Muscle of leg (tissue), 11 donors: ENCODE measurements around the gene PLCL1. TPM values are rescaled to one million over a fixed set of nuclear protein-coding genes. Genes with fewer than 3 reads are reported as not detected.

Source experiments
- DNase-seq: peaks from one replicate; pipeline ENCODE4 v3.0.0; 2013
- H3K27ac ChIP-seq: one replicate; pipeline ENCODE4 v1.5.1; 2013; ENCODE audit warnings: mild to moderate bottlenecking, low read length, control low read depth
- H3K27me3 ChIP-seq: one replicate; pipeline ENCODE4 v1.6.1; 2013; ENCODE audit warnings: low read length; ENCODE audit not compliant: control insufficient read depth, insufficient read depth
- H3K36me3 ChIP-seq: one replicate; pipeline ENCODE4 v1.6.1; 2013; ENCODE audit warnings: low read length; ENCODE audit not compliant: control insufficient read depth, insufficient read depth
- H3K4me1 ChIP-seq: one replicate; pipeline ENCODE4 v1.6.1; 2013; ENCODE audit warnings: low read length; ENCODE audit not compliant: control insufficient read depth, insufficient read depth
- H3K4me3 ChIP-seq: one replicate; pipeline ENCODE4 v1.5.1; 2013; ENCODE audit warnings: low read length, control low read depth
- H3K9me3 ChIP-seq: replicated peaks from 2 replicates; pipeline ENCODE4 v1.6.1; 2013; ENCODE audit warnings: low read depth, low read length; ENCODE audit not compliant: control insufficient read depth
- WGBS: methylation state at CpG from one replicate; pipeline ENCODE4 v1.1.5; 2013; ENCODE audit warnings: missing lambda C conversion rate; ENCODE audit not compliant: insufficient coverage; 5-methylcytosine and 5-hydroxymethylcytosine counted together
- polyA plus RNA-seq, 8 donors: library from polyadenylated mRNA; unstranded; fragments of 120-200 nt; gene quantifications; one replicate each; pipeline versions ENCODE4 v1.2.1 to v1.2.3, GENCODE V29; 2013; ENCODE audit warnings: inconsistent platforms in 1 of 8, low replicate concordance in 1 of 8; ENCODE audit not compliant: insufficient read length in 8 of 8, insufficient read depth in 1 of 8
- total RNA-seq: library from RNA; stranded (reverse); fragments of 120-200 nt; gene quantifications from one replicate; pipeline ENCODE4 v1.2.4, GENCODE V29; 2013

The PLCL1 gene
- total and polyA plus RNA-seq, 9 donors, result 9.5 to 17.7 (median 12.7) TPM

- Histone ChIP-seq H3K27ac (no peak overlapping the region), H3K9me3 (no peaks in the 10 kb centered on the region), H3K4me1 (no peaks in the 10 kb centered on the region), H3K27me3 (no peaks in the 10 kb centered on the region), H3K36me3 (no peaks in the 10 kb centered on the region), H3K4me3 (no peak overlapping the region)
- DNase-seq, result no peak
- 100% methylated on average over 2 of the region's 4 CpGs for WGBS
These were observed 149.9 kb downstream of the PLCL1 start for GRCh38 chr2:197954328-197954727.

GRCh38 chr2:197958592-197959150 is 154.3 kb downstream of the PLCL1 start:
- H3K4me3 ChIP-seq, result no peak overlapping the region
- no CpG with 5 or more reads among the region's 3 CpGs for WGBS
- H3K27me3 ChIP-seq, result no peaks in the 10 kb centered on the region
- H3K36me3 ChIP-seq, result no peaks in the 10 kb centered on the region
- no peaks in the 10 kb centered on the region for H3K4me1 ChIP-seq
- H3K9me3 ChIP-seq, result no peaks in the 10 kb centered on the region
- no peak for DNase-seq
- no peak overlapping the region for H3K27ac ChIP-seq

- Histone ChIP-seq H3K4me1 (no peaks in the 10 kb centered on the region), H3K9me3 (no peaks in the 10 kb centered on the region), H3K4me3 (no peak overlapping the region), H3K36me3 (no peaks in the 10 kb centered on the region), H3K27me3 (no peaks in the 10 kb centered on the region), H3K27ac (no peak overlapping the region)
- no peak for DNase-seq
- no CpG with 5 or more reads among the region's 1 CpG for WGBS
These were observed 155.0 kb downstream of the PLCL1 start for GRCh38 chr2:197959383-197959782.

- Histone ChIP-seq H3K4me3 (no peak overlapping the region), H3K36me3 (no peaks in the 10 kb centered on the region), H3K4me1 (no peaks in the 10 kb centered on the region), H3K27ac (no peak overlapping the region), H3K9me3 (no peaks in the 10 kb centered on the region), H3K27me3 (no peaks in the 10 kb centered on the region)
- no CpG with 5 or more reads among the region's 2 CpGs for WGBS
- no peak for DNase-seq
These were observed 156.4 kb downstream of the PLCL1 start for GRCh38 chr2:197960786-197961185.

- Histone ChIP-seq H3K27ac (no peak overlapping the region), H3K4me1 (no peaks in the 10 kb centered on the region), H3K27me3 (no peaks in the 10 kb centered on the region), H3K9me3 (no peaks in the 10 kb centered on the region), H3K4me3 (no peak overlapping the region), H3K36me3 (no peaks in the 10 kb centered on the region)
- DNase-seq, result no peak
These were observed 160.3 kb downstream of the PLCL1 start for GRCh38 chr2:197964720-197965119.

- no peaks in the 10 kb centered on the region for H3K9me3 ChIP-seq
- no peaks in the 10 kb centered on the region for H3K4me1 ChIP-seq
These were observed 161.4 kb downstream of the PLCL1 start for GRCh38 chr2:197965756-197966155.

GRCh38 chr2:197969391-197969893 is 165.0 kb downstream of the PLCL1 start:
- Histone ChIP-seq H3K4me1 (no peaks in the 10 kb centered on the region), H3K27me3 (no peaks in the 10 kb centered on the region), H3K27ac (no peak overlapping the region), H3K36me3 (no peaks in the 10 kb centered on the region), H3K9me3 (no peaks in the 10 kb centered on the region), H3K4me3 (no peak overlapping the region)
- DNase-seq, result peak; percentile 38

More at GRCh38 chr2:197965756-197966155, 161.4 kb downstream of the PLCL1 start:
- DNase-seq, result no peak
- Histone ChIP-seq H3K36me3 (no peaks in the 10 kb centered on the region), H3K27ac (no peak overlapping the region), H3K4me3 (no peak overlapping the region), H3K27me3 (no peaks in the 10 kb centered on the region)

GRCh38 chr2:197972061-197972460 is 167.7 kb downstream of the PLCL1 start:
- Histone ChIP-seq H3K9me3 (no peaks in the 10 kb centered on the region), H3K4me1 (no peaks in the 10 kb centered on the region), H3K27me3 (no peaks in the 10 kb centered on the region), H3K36me3 (no peaks in the 10 kb centered on the region), H3K4me3 (no peak overlapping the region), H3K27ac (no peak overlapping the region)
- peak; percentile 71 for DNase-seq
- WGBS, result no CpG with 5 or more reads among the region's 2 CpGs

GRCh38 chr2:197972587-197972986 is 168.2 kb downstream of the PLCL1 start:
- no peaks in the 10 kb centered on the region for H3K9me3 ChIP-seq
- DNase-seq, result no peak
- H3K4me3 ChIP-seq, result no peak overlapping the region
- H3K4me1 ChIP-seq, result no peaks in the 10 kb centered on the region
- H3K27me3 ChIP-seq, result no peaks in the 10 kb centered on the region
- no peaks in the 10 kb centered on the region for H3K36me3 ChIP-seq
- no CpG with 5 or more reads among the region's 2 CpGs for WGBS
- no peak overlapping the region for H3K27ac ChIP-seq

GRCh38 chr2:197973772-197974171 is 169.4 kb downstream of the PLCL1 start:
- no peak overlapping the region for H3K27ac ChIP-seq
- no peak for DNase-seq
- H3K4me3 ChIP-seq, result no peak overlapping the region
- no peaks in the 10 kb centered on the region for H3K9me3 ChIP-seq
- H3K36me3 ChIP-seq, result no peaks in the 10 kb centered on the region
- H3K4me1 ChIP-seq, result no peaks in the 10 kb centered on the region
- H3K27me3 ChIP-seq, result no peaks in the 10 kb centered on the region

GRCh38 chr2:197975931-197976519 is 171.6 kb downstream of the PLCL1 start:
- Histone ChIP-seq H3K4me1 (no peaks in the 10 kb centered on the region), H3K27me3 (no peaks in the 10 kb centered on the region), H3K27ac (peak overlapping the region; percentile 25), H3K9me3 (no peaks in the 10 kb centered on the region), H3K4me3 (no peak overlapping the region), H3K36me3 (no peaks in the 10 kb centered on the region)
- WGBS, result 53% methylated on average over 5 of the region's 5 CpGs
- DNase-seq, result peak; percentile 94
